Activated CD4-positive, CD25-positive, alpha-beta regulatory T cell treated with anti-CD3 and anti-CD28 coated beads, Interleukin-2, amount 50 U/mL, for 24 hours (primary cell): ENCODE measurements around the gene CASZ1.
A peak's percentile ranks its signal among the peaks of the same experiment; 100 is the strongest.

ENCODE experiments used
- ATAC-seq, 2 donors: fragments of 150-1000 bp; cut with Tn5 transposase; one replicate each; pipeline ENCODE4 v1.10.0; 2021; ENCODE audit warnings: mild to moderate bottlenecking in 1 of 2, moderate library complexity in 1 of 2

Gene CASZ1

GRCh38 chr1:10793129-10793651 is 3.3 kb downstream of the CASZ1 start:
- ATAC-seq = no peak

- ATAC-seq = no peak
Measured at GRCh38 chr1:10791105-10791951, 5.1 kb downstream of the CASZ1 start.

GRCh38 chr1:10789803-10790702 is 6.4 kb downstream of the CASZ1 start:
- ATAC-seq = no peak

GRCh38 chr1:10789047-10789791 is 7.2 kb downstream of the CASZ1 start:
- ATAC-seq = no peak

GRCh38 chr1:10788592-10789006 is 7.8 kb downstream of the CASZ1 start:
- no peak for ATAC-seq

GRCh38 chr1:10787286-10787685 is 9.2 kb downstream of the CASZ1 start:
- no peak for ATAC-seq

- no peak for ATAC-seq
Measured at GRCh38 chr1:10785728-10786638, 10.5 kb downstream of the CASZ1 start.

- ATAC-seq = no peak
Measured at GRCh38 chr1:10784998-10785727, 11.3 kb downstream of the CASZ1 start.

- no peak for ATAC-seq
Measured at GRCh38 chr1:10782491-10783244, 13.8 kb downstream of the CASZ1 start.

GRCh38 chr1:10781137-10781536 is 15.3 kb downstream of the CASZ1 start:
- no peak for ATAC-seq

- ATAC-seq = no peak
Measured at GRCh38 chr1:10779841-10780240, 16.6 kb downstream of the CASZ1 start.

- ATAC-seq = peak in 1 of 2 donors; percentile 24
Measured at GRCh38 chr1:10779201-10779600, 17.2 kb downstream of the CASZ1 start.

GRCh38 chr1:10778640-10779039 is 17.8 kb downstream of the CASZ1 start:
- ATAC-seq = no peak

GRCh38 chr1:10777749-10778574 is 18.5 kb downstream of the CASZ1 start:
- no peak for ATAC-seq

- no peak for ATAC-seq
Measured at GRCh38 chr1:10776190-10776905, 20.1 kb downstream of the CASZ1 start.

- ATAC-seq = no peak
Measured at GRCh38 chr1:10775763-10776162, 20.7 kb downstream of the CASZ1 start.

- no peak for ATAC-seq
Measured at GRCh38 chr1:10774615-10775310, 21.7 kb downstream of the CASZ1 start.
